ENCODE measurements around the gene STK40. TPM values are rescaled to one million over a fixed set of nuclear protein-coding genes. Genes with fewer than 3 reads are reported as not detected.
A peak's percentile ranks its signal among the peaks of the same experiment; 100 is the strongest.

Gene STK40
- total RNA-seq, 2 experiments from 2014 or later = 75.2 to 76.8 TPM

GRCh38 chr1:36309397-36309796, 76.3 kb downstream of the STK40 start:
- no peak for DNase-seq
- no peak overlapping the region for H3K4me3 Mint-ChIP-seq

GRCh38 chr1:36307601-36308330, 78.0 kb downstream of the STK40 start:
- Mint-ChIP-seq H3K4me1 (peaks cover 40% of the 10 kb centered on the region), H3K36me3 (ENCODE audit: low read depth) (peaks cover 37% of the 10 kb centered on the region), H3K9me3 (no peaks in the 10 kb centered on the region), H3K27ac (no peak overlapping the region), H3K4me3 (peak overlapping the region; percentile 89), H3K27me3 (no peaks in the 10 kb centered on the region)
- ChIA-PET CTCF (interaction anchor here (1.1 to 1.9 kb wide), 6 partner anchors 22 to 208 kb away, joined by 3 to 10 read pairs (median 6); no protein-coding TSS in a partner anchor), POLR2A (interaction anchor here (1.1 to 4.4 kb wide), 4 partner anchors 15 to 158 kb away, joined by 3 to 32 read pairs (median 8); partner anchors contain the start of genes EVA1B and THRAP3)
- no peak for DNase-seq

More at GRCh38 chr1:36309397-36309796, 76.3 kb downstream of the STK40 start:
- Mint-ChIP-seq H3K27me3 (no peaks in the 10 kb centered on the region), H3K27ac (no peak overlapping the region), H3K36me3 (ENCODE audit: low read depth) (peaks cover 23% of the 10 kb centered on the region), H3K9me3 (no peaks in the 10 kb centered on the region), H3K4me1 (peaks cover 39% of the 10 kb centered on the region)
- ChIA-PET CTCF (interaction anchor here (0.9 kb wide), 1 partner anchor 9 kb away, joined by 10 read pairs; no protein-coding TSS in a partner anchor), POLR2A (interaction anchor here (1.1 to 2.8 kb wide), 4 partner anchors 11 to 154 kb away, joined by 3 to 8 read pairs (median 4); partner anchors contain the start of gene MAP7D1)

- ChIA-PET CTCF (interaction anchor here (0.8 to 1.9 kb wide), 16 partner anchors 8 to 207 kb away, joined by 3 to 10 read pairs (median 4); partner anchors contain the start of genes EVA1B, THRAP3 and TRAPPC3), POLR2A (interaction anchor here (0.6 to 4.4 kb wide), 11 partner anchors 16 to 212 kb away, joined by 3 to 32 read pairs (median 3); partner anchors contain the start of genes EVA1B, MRPS15, OSCP1 and THRAP3)
- Mint-ChIP-seq H3K27ac (peak overlapping the region; percentile 81), H3K4me1 (peaks cover 40% of the 10 kb centered on the region), H3K36me3 (ENCODE audit: low read depth) (peaks cover 44% of the 10 kb centered on the region), H3K27me3 (no peaks in the 10 kb centered on the region), H3K9me3 (no peaks in the 10 kb centered on the region), H3K4me3 (peak overlapping the region; percentile 89)
- peak; percentile 93 for DNase-seq
Observed at GRCh38 chr1:36306902-36307456, 78.7 kb downstream of the STK40 start.

GRCh38 chr1:36306210-36306901, 79.4 kb downstream of the STK40 start, which contains the start of gene SH3D21:
TSS of gene SH3D21 (plus strand) at chr1:36306368. CDS start at chr1:36306421, 53 bp downstream.
- Mint-ChIP-seq H3K36me3 (ENCODE audit: low read depth) (peaks cover 47% of the 10 kb centered on the region), H3K9me3 (no peaks in the 10 kb centered on the region), H3K27ac (peak within 1 kb of the TSS; percentile 81), H3K27me3 (no peaks in the 10 kb centered on the region), H3K4me1 (peaks cover 40% of the 10 kb centered on the region), H3K4me3 (peak within 1 kb of the TSS; percentile 89)
- ChIA-PET POLR2A (interaction anchor here (0.6 to 4.4 kb wide), 12 partner anchors 16 to 211 kb away, joined by 3 to 32 read pairs (median 3); partner anchors contain the start of genes EVA1B, MRPS15, OSCP1 and THRAP3), CTCF (interaction anchor here (0.8 to 1.9 kb wide), 16 partner anchors 8 to 207 kb away, joined by 3 to 10 read pairs (median 4); partner anchors contain the start of genes EVA1B, THRAP3 and TRAPPC3)
- DNase-seq = peak; percentile 61

- Mint-ChIP-seq H3K4me1 (peaks cover 40% of the 10 kb centered on the region), H3K36me3 (ENCODE audit: low read depth) (peaks cover 52% of the 10 kb centered on the region), H3K9me3 (no peaks in the 10 kb centered on the region), H3K27ac (peak overlapping the region; percentile 57), H3K4me3 (peak overlapping the region; percentile 89), H3K27me3 (no peaks in the 10 kb centered on the region)
- ChIA-PET POLR2A (interaction anchor here (1.0 to 4.4 kb wide), 7 partner anchors 17 to 210 kb away, joined by 3 to 32 read pairs (median 3); partner anchors contain the start of genes EVA1B and THRAP3), CTCF (interaction anchor here (0.8 to 1.8 kb wide), 8 partner anchors 9 to 157 kb away, joined by 3 to 10 read pairs (median 6); partner anchors contain the start of genes EVA1B, THRAP3 and TRAPPC3)
- no peak for DNase-seq
Observed at GRCh38 chr1:36305915-36306209, 79.9 kb downstream of the STK40 start.

- Mint-ChIP-seq H3K4me3 (peak overlapping the region; percentile 89), H3K4me1 (peaks cover 41% of the 10 kb centered on the region), H3K36me3 (ENCODE audit: low read depth) (peaks cover 58% of the 10 kb centered on the region), H3K9me3 (no peaks in the 10 kb centered on the region), H3K27ac (peak overlapping the region; percentile 57), H3K27me3 (no peaks in the 10 kb centered on the region)
- DNase-seq = peak; percentile 15
- CTCF ChIA-PET = interaction anchor here (0.7 to 1.8 kb wide), 7 partner anchors 8 to 730 kb away, joined by 3 to 10 read pairs (median 4); partner anchors contain the start of genes EVA1B and THRAP3
- POLR2A ChIA-PET = interaction anchor here (1.2 to 4.4 kb wide), 5 partner anchors 17 to 161 kb away, joined by 3 to 32 read pairs (median 9); partner anchors contain the start of genes EVA1B and THRAP3
Observed at GRCh38 chr1:36304970-36305914, 80.5 kb downstream of the STK40 start.

- Mint-ChIP-seq H3K36me3 (ENCODE audit: low read depth) (peaks cover 63% of the 10 kb centered on the region), H3K9me3 (no peaks in the 10 kb centered on the region), H3K27ac (no peak overlapping the region), H3K4me3 (no peak overlapping the region), H3K4me1 (peaks cover 46% of the 10 kb centered on the region), H3K27me3 (no peaks in the 10 kb centered on the region)
- POLR2A ChIA-PET = interaction anchor here (1.7 to 4.4 kb wide), 2 partner anchors 18 to 81 kb away, joined by 4 to 32 read pairs; partner anchors contain the start of gene EVA1B
- CTCF ChIA-PET = interaction anchor here (0.7 kb wide), 2 partner anchors 58 to 729 kb away, joined by 3 to 5 read pairs; no protein-coding TSS in a partner anchor
- peak; percentile 9 for DNase-seq
Observed at GRCh38 chr1:36304521-36304920, 81.2 kb downstream of the STK40 start.

- no peak for DNase-seq
- H3K4me1 Mint-ChIP-seq = peaks cover 43% of the 10 kb centered on the region
- H3K4me3 Mint-ChIP-seq = no peak overlapping the region
- H3K9me3 Mint-ChIP-seq = no peaks in the 10 kb centered on the region
- peaks cover 62% of the 10 kb centered on the region for H3K36me3 Mint-ChIP-seq (ENCODE audit: low read depth)
- no peaks in the 10 kb centered on the region for H3K27me3 Mint-ChIP-seq
- ChIA-PET CTCF (interaction anchor here (0.6 to 4.3 kb wide), 4 partner anchors 17 to 729 kb away, joined by 3 to 35 read pairs (median 6); no protein-coding TSS in a partner anchor), POLR2A (interaction anchor here (1.7 to 4.4 kb wide), 2 partner anchors 19 to 81 kb away, joined by 4 to 32 read pairs; partner anchors contain the start of gene EVA1B)
- peak overlapping the region; percentile 30 for H3K27ac Mint-ChIP-seq
Observed at GRCh38 chr1:36303650-36304360, 81.9 kb downstream of the STK40 start.

GRCh38 chr1:36303244-36303643, 82.5 kb downstream of the STK40 start:
- no peak for DNase-seq
- H3K27ac Mint-ChIP-seq = peak overlapping the region; percentile 30
- no peaks in the 10 kb centered on the region for H3K9me3 Mint-ChIP-seq
- no peak overlapping the region for H3K4me3 Mint-ChIP-seq
- H3K4me1 Mint-ChIP-seq = peaks cover 41% of the 10 kb centered on the region
- H3K36me3 Mint-ChIP-seq (ENCODE audit: low read depth) = peaks cover 64% of the 10 kb centered on the region
- ChIA-PET POLR2A (interaction anchor here (1.7 kb wide), 1 partner anchor 80 kb away, joined by 4 read pairs; no protein-coding TSS in a partner anchor), CTCF (interaction anchor here (4.3 kb wide), 1 partner anchor 16 kb away, joined by 35 read pairs; no protein-coding TSS in a partner anchor)
- no peaks in the 10 kb centered on the region for H3K27me3 Mint-ChIP-seq

- Mint-ChIP-seq H3K27ac (peak overlapping the region; percentile 12), H3K9me3 (no peaks in the 10 kb centered on the region), H3K4me3 (no peak overlapping the region), H3K27me3 (no peaks in the 10 kb centered on the region), H3K4me1 (peaks cover 27% of the 10 kb centered on the region), H3K36me3 (ENCODE audit: low read depth) (peaks cover 69% of the 10 kb centered on the region)
- POLR2A ChIA-PET = interaction anchor here (0.9 to 1.3 kb wide), 2 partner anchors 18 to 77 kb away, joined by 3 read pairs; partner anchors contain the start of gene THRAP3
- no peak for DNase-seq
- CTCF ChIA-PET = interaction anchor here (1.1 to 4.3 kb wide), 6 partner anchors 8 to 152 kb away, joined by 4 to 35 read pairs (median 8); partner anchors contain the start of genes EVA1B and TRAPPC3
Observed at GRCh38 chr1:36301220-36301619, 84.5 kb downstream of the STK40 start.

Measured in activated CD4-positive, alpha-beta memory T cell treated with anti-CD3 and anti-CD28 coated beads, Interleukin-2, amount 10 ng/mL, durations not matched to agents 7 days and 5 days (primary cell).